Fibroblast of pulmonary artery (primary cell): ENCODE results near the gene GSK3A.

Experiments
- DNase-seq: peaks from one replicate; pipeline ENCODE4 v3.0.0-alpha.2; 2010; ENCODE audit warnings: low read depth
- H3K4me3 ChIP-seq: replicated peaks from 2 replicates; pipeline ENCODE4 v1.5.1; 2011; ENCODE audit warnings: low read depth, mild to moderate bottlenecking, control low read depth, low read length, moderate library complexity
- CTCF ChIP-seq: IDR thresholded peaks from 2 replicates; pipeline ENCODE4 v1.5.1; 2011; ENCODE audit warnings: mild to moderate bottlenecking, control low read depth, low read length, inconsistent platforms; ENCODE audit errors: missing control alignments

Gene GSK3A

DNA sequence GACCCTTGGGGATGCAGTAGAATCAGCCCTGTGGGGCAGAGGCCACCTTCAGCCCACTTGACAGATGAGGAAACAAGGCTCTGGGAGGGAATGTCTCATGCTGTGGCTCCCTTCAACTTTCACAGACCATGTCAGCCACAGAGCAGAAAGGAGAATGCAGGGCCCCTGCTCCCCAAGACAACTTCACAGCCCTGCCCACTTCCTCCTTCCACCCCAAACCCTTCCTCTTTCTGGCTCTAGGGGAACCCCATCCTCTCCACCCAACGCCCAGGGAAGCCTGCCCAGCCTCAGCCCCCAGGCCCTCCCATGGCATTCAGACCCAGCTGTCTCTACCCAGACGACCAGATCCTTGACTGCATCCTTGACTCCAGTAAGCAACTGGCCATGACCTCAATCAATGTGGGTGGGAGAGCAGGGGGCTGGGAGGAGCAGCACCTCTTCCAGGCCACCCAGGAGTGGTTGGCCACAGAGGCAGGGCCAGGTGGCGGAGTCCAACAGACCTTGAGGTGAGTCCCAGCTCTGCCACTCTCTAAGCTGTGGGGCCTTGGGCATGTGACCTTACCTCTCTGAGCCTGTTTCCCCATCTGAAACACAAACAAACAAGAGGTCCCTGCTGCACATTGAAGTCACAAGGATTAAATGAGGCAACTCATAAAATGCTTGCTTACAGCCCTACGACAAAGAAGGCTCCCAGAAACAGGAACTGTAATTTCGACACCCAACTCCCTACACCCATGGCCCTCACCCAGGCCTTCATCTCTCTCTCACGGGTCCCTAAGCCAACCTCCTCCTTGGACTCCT lies 40.7 kb downstream of the GSK3A start:
- no peak overlapping the region for H3K4me3 ChIP-seq
- no peak for TF ChIP-seq CTCF
- no peak for DNase-seq

GRCh38 chr19:42200116-42200715 lies 42.2 kb downstream of the GSK3A start:
- H3K4me3 ChIP-seq = no peak overlapping the region
- no peak for DNase-seq
- TF ChIP-seq CTCF = no peak

GRCh38 chr19:42199440-42200115 lies 42.8 kb downstream of the GSK3A start:
- TF ChIP-seq CTCF = no peak
- no peak overlapping the region for H3K4me3 ChIP-seq
- no peak for DNase-seq

GRCh38 chr19:42198676-42199439 lies 43.5 kb downstream of the GSK3A start:
- no peak for DNase-seq
- TF ChIP-seq CTCF = no peak
- H3K4me3 ChIP-seq = no peak overlapping the region

- H3K4me3 ChIP-seq = no peak overlapping the region
- no peak for DNase-seq
- TF ChIP-seq CTCF = no peak
Measured at GRCh38 chr19:42197375-42197817, 45.0 kb downstream of the GSK3A start.
